Tibial nerve (tissue), 4 donors: Measurements from ENCODE around the gene ETV6.

Source experiments
- CTCF ChIP-seq, 5 experiments: fragments of 200-600 bp in 3 of 5; fragments of 450-650 bp in 2 of 5; sonication (generic) in 3 of 5; IDR thresholded peaks; one replicate each; pipeline ENCODE4 v1.5.1; 2016 to 2019; ENCODE audit warnings: antibody characterized with exemption in 5 of 5, mild to moderate bottlenecking in 3 of 5, moderate library complexity in 2 of 5
- EP300 ChIP-seq, 2 donors: sonication (generic); formaldehyde crosslinking; IDR thresholded peaks; one replicate each; pipeline ENCODE4 v1.6.1; 2017; ENCODE audit warnings: antibody characterized with exemption in 2 of 2, mild to moderate bottlenecking in 1 of 2
- POLR2A ChIP-seq, 2 donors: fragments of 450-650 bp; IDR thresholded peaks; one replicate each; pipeline ENCODE4 v1.6.1; 2017; ENCODE audit warnings: antibody characterized with exemption in 2 of 2, mild to moderate bottlenecking in 2 of 2, moderate library complexity in 2 of 2

- TF ChIP-seq POLR2A (IDR thresholded peaks at IDR 0.05) (no peak), CTCF (IDR thresholded peaks at IDR 0.05) (no peak), EP300 (IDR thresholded peaks at IDR 0.05) (no peak)
Measured at GRCh38 chr12:11849757-11850504, 200.5 kb downstream of the ETV6 start.
